Epithelial cell of esophagus (primary cell): Measurements from ENCODE around the gene KRT24.

Source experiments
- DNase-seq: peaks from one replicate; pipeline ENCODE4 v3.0.0; 2010; ENCODE audit warnings: low read depth
- H3K4me3 ChIP-seq: 2 replicates; pipeline ENCODE4 v1.5.1; 2011; ENCODE audit warnings: mild to moderate bottlenecking, low read length, control low read depth
- CTCF ChIP-seq: IDR thresholded peaks from 2 replicates; pipeline ENCODE4 v1.5.1; 2011; ENCODE audit warnings: low read depth, mild to moderate bottlenecking, low read length, control low read depth, inconsistent platforms; ENCODE audit not compliant: insufficient read depth; ENCODE audit errors: missing control alignments

KRT24 gene

GRCh38 chr17:40697297-40697696, 6.3 kb downstream of the KRT24 start:
- TF ChIP-seq CTCF = no peak
- no peak for DNase-seq
- no peak overlapping the region for H3K4me3 ChIP-seq

- no peak for TF ChIP-seq CTCF
Observed at GRCh38 chr17:40696651-40697072, 6.9 kb downstream of the KRT24 start.

GRCh38 chr17:40695874-40696472, 7.6 kb downstream of the KRT24 start:
- no peak for TF ChIP-seq CTCF
- DNase-seq = no peak
- H3K4me3 ChIP-seq = no peak overlapping the region

More at GRCh38 chr17:40696651-40697072, 6.9 kb downstream of the KRT24 start:
- DNase-seq = peak; percentile 54
- H3K4me3 ChIP-seq = no peak overlapping the region

GRCh38 chr17:40694584-40694983, 9.0 kb downstream of the KRT24 start:
- no peak overlapping the region for H3K4me3 ChIP-seq
- no peak for TF ChIP-seq CTCF
- DNase-seq = peak; percentile 52

- no peak for TF ChIP-seq CTCF
- no peak overlapping the region for H3K4me3 ChIP-seq
- no peak for DNase-seq
Observed at GRCh38 chr17:40687106-40687505, 16.4 kb downstream of the KRT24 start.

GRCh38 chr17:40686192-40686591, 17.4 kb downstream of the KRT24 start:
- no peak for TF ChIP-seq CTCF
- DNase-seq = peak; percentile 55
- no peak overlapping the region for H3K4me3 ChIP-seq

- DNase-seq = no peak
- TF ChIP-seq CTCF = no peak
- H3K4me3 ChIP-seq = no peak overlapping the region
Observed at GRCh38 chr17:40680998-40681397, 22.6 kb downstream of the KRT24 start.
